Kidney (tissue), 14 donors: Measurements from ENCODE around the gene OR10G6. TPM values are rescaled to one million over a fixed set of nuclear protein-coding genes. Genes with fewer than 3 reads are reported as not detected.

Experiments
- DNase-seq, 5 donors: peaks; one replicate each; pipeline ENCODE4 v3.0.0-alpha.2; 2013 to 2020
- FAIRE-seq: peaks from 2 replicates; lab custom pipeline; 2012; peaks lifted over from hg19 to GRCh38; lab: Jason Lieb, UNC
- H3K27ac ChIP-seq, 2 donors: one replicate each; pipeline ENCODE4 v1.7.0; 2013; ENCODE audit warnings: low read depth in 2 of 2, low read length in 2 of 2, inconsistent platforms in 1 of 2
- H3K27me3 ChIP-seq: one replicate; pipeline ENCODE4 v1.7.1; 2013; ENCODE audit warnings: low read length, inconsistent platforms; ENCODE audit not compliant: control insufficient read depth, insufficient read depth
- H3K36me3 ChIP-seq, 3 donors: one replicate each; pipeline versions ENCODE4 v1.7.0 to v1.7.1; 2013; ENCODE audit warnings: low read length in 3 of 3, control low read depth in 1 of 3, inconsistent platforms in 1 of 3; ENCODE audit not compliant: insufficient read depth in 3 of 3, control insufficient read depth in 2 of 3
- H3K4me1 ChIP-seq, 3 donors: one replicate each; pipeline versions ENCODE4 v1.7.0 to v1.7.1; 2013; ENCODE audit warnings: low read length in 3 of 3, inconsistent platforms in 1 of 3, low read depth in 1 of 3; ENCODE audit not compliant: control insufficient read depth in 2 of 3, insufficient read depth in 2 of 3
- H3K4me3 ChIP-seq, 3 donors: one replicate each; pipeline versions ENCODE4 v1.7.0 to v1.8.1; 2013; ENCODE audit warnings: low read length in 3 of 3, control low read depth in 1 of 3, inconsistent platforms in 1 of 3
- H3K9ac ChIP-seq, 3 donors: one replicate each; pipeline versions ENCODE4 v1.7.0 to v1.7.1; 2013; ENCODE audit warnings: low read length in 3 of 3, control low read depth in 1 of 3, inconsistent platforms in 1 of 3
- H3K9me3 ChIP-seq, 3 donors: one replicate each; pipeline versions ENCODE4 v1.7.0 to v1.7.1; 2013; ENCODE audit warnings: low read length in 3 of 3, control low read depth in 1 of 3, inconsistent platforms in 1 of 3; ENCODE audit not compliant: control insufficient read depth in 2 of 3, insufficient read depth in 1 of 3
- CTCF ChIP-seq: IDR thresholded peaks from 3 replicates; pipeline ENCODE4 v1.5.1; 2012; ENCODE audit warnings: mild to moderate bottlenecking, moderate library complexity, borderline replicate concordance; ENCODE audit not compliant: insufficient read depth; ENCODE audit errors: extremely low read depth
- intact Hi-C: fragments of 100-400 bp; cut with DNase I; formaldehyde crosslinking; loops from one replicate; pipeline ENCODE4 v1.11.1; 2022
- polyA plus RNA-seq: library from polyadenylated mRNA; stranded (reverse); fragments of 350-450 nt; fragmentation: Illumina TruSeq; extraction: RNeasy Lipid Tissue Mini Kit (QIAGEN cat#74804); gene quantifications from one replicate; pipeline ENCODE4 v1.2.3, GENCODE V29; 2014; ENCODE audit warnings: low read depth, low replicate concordance; ENCODE audit not compliant: insufficient read depth
- total RNA-seq: library from RNA; stranded (reverse); fragmentation: NEBNext Ultra II Directional; extraction: Animal tissue kit (Norgen Biotek cat#: 25700); gene quantifications from one replicate; pipeline ENCODE4 v1.2.1, GENCODE V29; 2021
- donor health status: control.
- donor health status: control.
- donor health status: control.
- donor health status: control.
- donor health status: control.
- donor health status: DM: yes; HTN: yes; CAD: no.
- donor health status: Normal renal cell carcinoma (clear cell type).

OR10G6 gene
- total and polyA plus RNA-seq, 2 donors from 2014 or later: not detected

- H3K4me3 ChIP-seq: no peak within 1 kb of the TSS
- no peaks in the 10 kb centered on the region for H3K9me3 ChIP-seq
- no peaks in the 10 kb centered on the region for H3K27me3 ChIP-seq
- FAIRE-seq: no peak
- no peak for DNase-seq
- no peak for TF ChIP-seq CTCF
- intact Hi-C loops: no loop called here
- H3K4me1 ChIP-seq: no peaks in the 10 kb centered on the region
- H3K36me3 ChIP-seq: no peaks in the 10 kb centered on the region
- H3K9ac ChIP-seq: no peak within 1 kb of the TSS
- H3K27ac ChIP-seq: no peak within 1 kb of the TSS
Observed at GRCh38 chr11:124012697-124013096, 17.7 kb upstream of the OR10G6 start, which contains the start of gene OR10G4. OR10G4 (plus strand) TSS chr11:124012997; CDS start chr11:124015575, 2,578 bp downstream.

- no peaks in the 10 kb centered on the region for H3K4me1 ChIP-seq
- no peaks in the 10 kb centered on the region for H3K9me3 ChIP-seq
- no peak for DNase-seq
- FAIRE-seq: no peak
- H3K36me3 ChIP-seq: no peaks in the 10 kb centered on the region
- no peaks in the 10 kb centered on the region for H3K27me3 ChIP-seq
- H3K9ac ChIP-seq: no peak overlapping the region
- H3K27ac ChIP-seq: no peak overlapping the region
- intact Hi-C loops: no loop called here
- no peak overlapping the region for H3K4me3 ChIP-seq
- TF ChIP-seq CTCF: no peak
Observed at GRCh38 chr11:123979311-123979710, 15.7 kb downstream of the OR10G6 start.

- Histone ChIP-seq H3K36me3 (no peaks in the 10 kb centered on the region), H3K4me3 (no peak within 1 kb of the TSS), H3K9ac (no peak within 1 kb of the TSS), H3K9me3 (no peaks in the 10 kb centered on the region), H3K4me1 (no peaks in the 10 kb centered on the region), H3K27ac (no peak within 1 kb of the TSS), H3K27me3 (no peaks in the 10 kb centered on the region)
- DNase-seq (no peak), FAIRE-seq (no peak)
- intact Hi-C loops: no loop called here
- TF ChIP-seq CTCF: no peak
Observed at GRCh38 chr11:123977731-123978347, 17.1 kb downstream of the OR10G6 start, which contains the start of gene OR10S1. OR10S1 (minus strand) TSS chr11:123977781; CDS start chr11:123977664, 117 bp downstream.
